Mammary epithelial cell (primary cell): ENCODE results near the gene OR10X1.

Experiments
- CTCF ChIP-seq, 2 donors: IDR thresholded peaks in 1 of 2; conservative IDR thresholded peaks in 1 of 2; 2 replicates each; pipeline ENCODE4 v1.5.1; 2011 to 2012; ENCODE audit warnings: inconsistent platforms in 2 of 2, low read length in 2 of 2, mild to moderate bottlenecking in 2 of 2, control low read depth in 1 of 2, low read depth in 1 of 2; ENCODE audit not compliant: insufficient read depth in 1 of 2; ENCODE audit errors: extremely low read depth in 1 of 2
- EZH2 ChIP-seq: IDR thresholded peaks from 2 replicates; pipeline ENCODE4 v1.6.1; 2012; ENCODE audit warnings: low read length, inconsistent platforms, borderline replicate concordance

- TF ChIP-seq CTCF (conservative IDR thresholded peaks at IDR 0.05 in 1 of 2, IDR thresholded peaks at IDR 0.05 in 1 of 2; ENCODE audit: extremely low read depth in 1 of 2, insufficient read depth in 1 of 2, low read depth in 1 of 2, low read length in 2 of 2) (no peak), EZH2 (no peak)
These were observed 45.2 kb downstream of the OR10X1 start for GRCh38 chr1:158534496-158534895.
